Measurements from ENCODE around the gene CDC42BPA.

- TF ChIP-seq POLR2A (IDR thresholded peaks at IDR 0.05) (no peak), CTCF (IDR thresholded peaks at IDR 0.05) (no peak)
Measured at GRCh38 chr1:227066999-227067398, 251.3 kb downstream of the CDC42BPA start.

Measured in testis (tissue), 2 donors.